ENCODE data around the gene CLTB. TPM values are rescaled to one million over a fixed set of nuclear protein-coding genes. Genes with fewer than 3 reads are reported as not detected.
A peak's percentile ranks its signal among the peaks of the same experiment; 100 is the strongest.

CLTB gene
- total and polyA plus RNA-seq, 4 donors: 14.2 to 49.4 (median 38.6) TPM

DNA sequence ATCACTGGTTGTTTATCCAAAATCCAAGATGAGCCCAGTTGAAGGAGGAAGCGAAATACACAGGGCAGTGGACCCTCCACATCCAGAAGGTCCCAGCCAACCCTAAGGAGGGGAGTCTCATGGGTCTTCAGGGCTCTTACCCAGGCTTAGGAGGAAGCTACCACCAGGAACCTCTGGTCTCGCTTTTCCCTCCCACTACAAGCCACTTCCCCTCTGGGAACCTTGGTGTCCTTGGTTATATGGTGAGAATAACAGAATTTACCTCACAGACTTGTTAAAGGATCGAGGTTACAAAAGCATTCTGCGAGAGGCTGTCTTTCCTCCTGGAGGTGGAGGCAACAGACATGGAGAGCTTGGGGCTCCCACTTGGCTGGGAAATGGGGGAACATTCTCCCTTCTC lies 24.3 kb downstream of the CLTB start (continued):
- no peak for TF ChIP-seq ZBTB33 (IDR thresholded peaks at IDR 0.05)
- TF ChIP-seq HNF4A (conservative IDR thresholded peaks at IDR 0.05): no peak
- TF ChIP-seq HNF4G (IDR thresholded peaks at IDR 0.05): no peak
- TF ChIP-seq EGR1 (IDR thresholded peaks at IDR 0.05; ENCODE audit: low read depth in 2 of 2): no peak

DNA sequence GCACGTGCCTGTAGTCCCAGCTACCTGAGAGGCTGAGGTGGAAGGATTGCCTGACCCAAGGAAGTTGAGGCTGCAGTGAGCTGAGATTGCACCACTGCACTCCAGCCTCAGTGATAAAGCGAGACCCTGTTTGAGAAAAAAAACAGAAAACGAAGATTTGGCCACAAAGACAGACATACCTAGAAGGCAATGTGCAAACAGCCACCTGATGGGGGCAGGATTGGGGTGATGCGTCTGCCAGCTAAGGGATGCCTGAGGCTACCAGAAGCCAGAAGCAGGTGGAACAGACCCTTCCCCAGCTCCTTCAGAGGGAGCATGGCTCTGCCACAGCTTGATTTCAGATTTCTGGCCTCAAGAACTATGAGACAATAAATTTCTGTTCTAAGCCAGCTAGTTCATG lies 24.9 kb downstream of the CLTB start:
- no peaks in the 10 kb centered on the region for H3K9me3 ChIP-seq (ENCODE audit: control insufficient read depth in 4 of 4, low read length in 3 of 4)
- WGBS: 95% methylated on average over 4 of the region's 4 CpGs
- peaks cover 5 to 23% (median 15%) of the 10 kb centered on the region in 4 donors for H3K4me1 ChIP-seq (ENCODE audit: control insufficient read depth in 4 of 4, insufficient read depth in 4 of 4, low read length in 3 of 4)
- H3K9ac ChIP-seq (ENCODE audit: low read depth in 1 of 2, low read length in 2 of 2): no peak overlapping the region
- no peak for DNase-seq (ENCODE audit: low spot score)
- H3K36me3 ChIP-seq (ENCODE audit: control insufficient read depth in 4 of 4, insufficient read depth in 3 of 4, low read depth in 1 of 4, low read length in 3 of 4): peaks cover 0 to 14% (median 6%) of the 10 kb centered on the region in 4 donors
- no peak overlapping the region for H3K4me3 ChIP-seq (ENCODE audit: low read depth in 1 of 3, low read length in 3 of 3)
- TF ChIP-seq JUND (IDR thresholded peaks at IDR 0.05) (no peak), GABPA (IDR thresholded peaks at IDR 0.05 in 1 of 2, conservative IDR thresholded peaks at IDR 0.05 in 1 of 2) (no peak), REST (IDR thresholded peaks at IDR 0.05) (no peak)
- no peak overlapping the region for H3K27ac ChIP-seq (ENCODE audit: low read depth in 1 of 2, low read length in 2 of 2)
- H3K27me3 ChIP-seq (ENCODE audit: control insufficient read depth in 4 of 4, insufficient read depth in 4 of 4, low read length in 3 of 4): no peaks in the 10 kb centered on the region

GRCh38 chr5:176389135-176390123 lies 26.9 kb downstream of the CLTB start:
- WGBS: 22% methylated on average over 41 of the region's 41 CpGs
- Histone ChIP-seq H3K9me3 (ENCODE audit: control insufficient read depth in 4 of 4, low read length in 3 of 4) (no peaks in the 10 kb centered on the region), H3K4me1 (ENCODE audit: control insufficient read depth in 4 of 4, insufficient read depth in 4 of 4, low read length in 3 of 4) (peaks cover 5 to 26% (median 16%) of the 10 kb centered on the region in 4 donors), H3K4me3 (ENCODE audit: low read depth in 1 of 3, low read length in 3 of 3) (peak overlapping the region; percentile 73 to 88 (median 86)), H3K9ac (ENCODE audit: low read depth in 1 of 2, low read length in 2 of 2) (peak overlapping the region; percentile 84 to 89), H3K27me3 (ENCODE audit: control insufficient read depth in 4 of 4, insufficient read depth in 4 of 4, low read length in 3 of 4) (no peaks in the 10 kb centered on the region), H3K27ac (ENCODE audit: low read depth in 1 of 2, low read length in 2 of 2) (peak overlapping the region; percentile 90 to 94), H3K36me3 (ENCODE audit: control insufficient read depth in 4 of 4, insufficient read depth in 3 of 4, low read depth in 1 of 4, low read length in 3 of 4) (peaks cover 5 to 23% (median 13%) of the 10 kb centered on the region in 4 donors)
- DNase-seq (ENCODE audit: low spot score): no peak
- TF ChIP-seq EGR1 (IDR thresholded peaks at IDR 0.05; ENCODE audit: low read depth in 2 of 2) (no peak), ATF3 (IDR thresholded peaks at IDR 0.05) (no peak), HNF4A (conservative IDR thresholded peaks at IDR 0.05) (peak; percentile 5 to 60), SP1 (IDR thresholded peaks at IDR 0.05) (peak; percentile 6), YY1 (IDR thresholded peaks at IDR 0.05) (peak; percentile 91), ZBTB33 (IDR thresholded peaks at IDR 0.05) (no peak), RXRA (IDR thresholded peaks at IDR 0.05) (peak in 1 of 2 donors; percentile 25), RAD21 (IDR thresholded peaks at IDR 0.05) (peak in 1 of 2 donors; percentile 39), GABPA (IDR thresholded peaks at IDR 0.05 in 1 of 2, conservative IDR thresholded peaks at IDR 0.05 in 1 of 2) (no peak), NR2F2 (IDR thresholded peaks at IDR 0.05) (no peak), REST (IDR thresholded peaks at IDR 0.05) (no peak), JUND (IDR thresholded peaks at IDR 0.05) (peak in 1 of 2 donors; percentile 12), FOXA1 (IDR thresholded peaks at IDR 0.05) (no peak)

Data from liver (tissue), 9 donors.